ENCODE results near the gene PPP4R3C. TPM values are rescaled to one million over a fixed set of nuclear protein-coding genes. Genes with fewer than 3 reads are reported as not detected.
"Not testable (repeated sequence)": the region's sequence is repeated elsewhere in the genome, so short reads cannot be mapped to it uniquely, and the experiment has no call there.

Gene PPP4R3C
- total RNA-seq (2014; rRNA removed; shearing (Covaris generic)) = not detected in 2 replicates

DNA sequence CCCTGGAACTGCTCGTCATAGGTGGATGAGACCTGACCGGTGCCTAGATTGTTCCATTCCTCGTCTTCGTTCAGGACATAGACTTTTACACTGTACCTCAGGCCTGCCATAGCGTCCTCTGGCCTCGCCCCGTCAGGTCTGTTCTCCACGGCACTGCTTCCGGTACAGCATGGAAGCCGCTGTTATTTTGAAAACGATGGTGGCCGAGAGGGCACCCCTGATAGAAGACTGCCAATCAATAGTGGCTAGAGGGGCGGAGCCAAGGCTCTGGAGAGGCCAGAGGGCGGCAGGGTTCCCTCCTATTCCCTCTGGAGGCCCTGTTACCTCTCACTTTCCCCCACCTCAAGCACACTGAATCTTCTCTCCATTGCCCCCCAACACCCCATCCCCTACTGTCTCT is at the start of gene PPP4R3C:
Gene PPP4R3C (minus strand): TSS at position 155 of the 400 bp plus-strand sequence. CDS start 45 bp downstream, at position 110.
- no peak for DNase-seq (ENCODE audit: low spot score)

DNA sequence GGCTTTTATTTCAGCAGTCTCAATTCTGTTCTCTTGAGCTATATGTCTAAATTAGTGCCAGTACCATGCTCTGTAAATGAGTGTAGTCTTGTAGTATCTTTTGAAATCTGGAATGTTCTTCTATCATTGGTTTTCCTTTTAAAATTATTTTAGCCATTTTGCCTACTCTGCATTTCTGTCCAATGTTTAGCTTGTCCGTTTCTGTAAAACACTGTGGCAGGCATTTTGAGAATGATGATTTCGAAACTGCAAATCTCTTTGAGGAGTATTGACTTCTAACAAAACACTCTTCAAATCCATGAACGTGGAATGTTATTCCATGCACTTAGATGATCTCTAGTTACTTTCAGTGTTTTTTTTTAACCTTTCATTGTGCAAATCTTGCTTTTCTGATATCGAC is 28.3 kb upstream of the PPP4R3C start:
- DNase-seq (ENCODE audit: low spot score) = no peak

DNA sequence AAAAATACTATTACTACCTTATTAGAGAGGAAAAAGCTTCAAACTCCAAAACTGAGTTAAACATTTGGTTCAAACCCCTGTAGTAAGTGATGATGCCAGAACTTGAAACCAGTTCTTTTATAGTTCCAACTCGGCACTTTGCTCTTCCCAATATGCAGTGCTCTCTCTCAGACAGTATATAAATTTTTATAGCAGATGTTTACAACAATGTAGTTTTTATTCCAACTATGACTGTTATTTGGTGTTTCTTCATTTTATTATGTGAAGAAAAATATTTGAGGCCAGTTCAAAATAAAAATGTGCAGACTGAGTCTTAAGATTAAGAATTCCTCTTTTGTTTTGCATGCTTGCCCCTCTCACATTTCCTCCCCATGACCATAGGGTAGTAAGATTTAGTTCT is 2.9 kb upstream of the PPP4R3C start:
- no peak for DNase-seq (ENCODE audit: low spot score)

DNA sequence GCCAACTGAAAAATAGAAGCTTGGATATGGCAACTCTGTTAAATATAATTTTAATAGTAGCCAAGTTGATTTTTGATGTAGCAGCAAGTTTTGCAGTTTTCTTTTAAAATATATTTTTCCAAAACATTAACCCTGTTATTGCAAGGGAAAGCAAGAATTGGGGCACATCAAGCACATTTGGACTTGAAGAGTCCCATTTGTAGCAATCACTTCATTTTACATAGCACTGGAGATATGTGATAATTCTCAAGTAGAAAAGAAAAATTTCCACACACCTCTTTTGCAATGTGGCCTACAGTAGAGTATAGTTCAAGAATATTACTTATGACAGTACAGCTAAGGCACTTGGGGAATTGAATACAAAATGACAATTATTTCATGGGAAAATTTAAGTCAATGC is 1.9 kb upstream of the PPP4R3C start:
- no peak for DNase-seq (ENCODE audit: low spot score)

DNA sequence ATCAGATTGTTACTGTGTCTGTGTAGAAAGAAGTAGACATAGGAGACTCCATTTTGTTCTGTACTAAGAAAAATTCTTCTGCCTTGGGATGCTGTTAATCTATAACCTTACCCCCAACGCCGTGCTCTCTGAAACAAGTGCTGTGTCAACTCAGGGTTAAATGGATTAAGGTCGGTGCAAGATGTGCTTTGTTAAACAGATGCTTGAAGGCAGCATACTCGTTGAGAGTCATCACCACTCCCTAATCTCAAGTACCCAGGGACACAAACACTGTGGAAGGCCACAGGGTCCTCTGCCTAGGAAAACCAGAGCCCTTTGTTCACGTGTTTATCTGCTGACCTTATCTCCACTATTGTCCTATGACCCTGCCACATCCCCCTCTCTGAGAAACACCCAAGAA is 4.0 kb downstream of the PPP4R3C start:
- not testable (repeated sequence) for DNase-seq (ENCODE audit: low spot score)

DNA sequence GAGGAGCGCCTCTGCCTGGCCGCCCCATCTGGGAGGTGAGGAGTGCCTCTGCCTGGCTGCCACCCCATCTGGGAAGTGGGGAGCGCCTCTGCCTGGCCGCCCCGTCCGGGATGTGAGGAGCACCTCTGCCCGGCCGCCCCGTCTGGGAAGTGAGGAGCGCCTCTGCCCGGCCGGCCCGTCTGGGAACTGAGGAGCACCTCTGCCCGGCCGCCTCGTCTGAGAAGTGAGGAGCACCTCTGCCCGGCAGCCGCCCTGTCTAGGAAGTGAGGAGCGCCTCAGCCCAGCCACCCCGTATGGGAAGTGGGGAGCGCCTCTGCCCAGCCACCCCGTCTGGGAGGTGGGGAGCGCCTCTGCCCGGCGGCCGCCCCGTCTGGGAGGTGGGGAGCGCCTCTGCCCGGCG is 4.6 kb downstream of the PPP4R3C start:
- not testable (repeated sequence) for DNase-seq (ENCODE audit: low spot score)

DNA sequence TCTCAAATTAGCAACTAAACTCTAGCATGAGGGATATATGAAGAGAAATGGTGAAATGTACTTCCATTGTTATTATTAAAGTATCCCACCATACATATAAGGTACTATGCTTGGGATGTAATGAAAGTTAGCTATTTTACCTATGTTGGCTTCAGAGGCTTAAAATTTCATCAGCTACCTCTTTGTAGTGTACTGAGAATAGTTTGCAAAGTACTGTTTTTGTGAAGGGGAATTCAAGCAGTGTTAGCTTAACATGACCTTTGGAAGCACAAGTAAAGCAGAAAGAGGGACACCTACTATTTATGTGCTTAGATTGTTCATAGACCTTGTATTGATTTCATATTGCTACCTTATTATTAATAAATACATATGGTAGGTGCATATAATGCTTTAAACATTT is 11.8 kb downstream of the PPP4R3C start:
- DNase-seq (ENCODE audit: low spot score) = no peak

GRCh38 chrX:27446423-27446822 is 16.7 kb downstream of the PPP4R3C start:
- no peak for DNase-seq (ENCODE audit: low spot score)

- no peak for DNase-seq (ENCODE audit: low spot score)
Measured at GRCh38 chrX:27445438-27445837, 17.7 kb downstream of the PPP4R3C start.

DNA sequence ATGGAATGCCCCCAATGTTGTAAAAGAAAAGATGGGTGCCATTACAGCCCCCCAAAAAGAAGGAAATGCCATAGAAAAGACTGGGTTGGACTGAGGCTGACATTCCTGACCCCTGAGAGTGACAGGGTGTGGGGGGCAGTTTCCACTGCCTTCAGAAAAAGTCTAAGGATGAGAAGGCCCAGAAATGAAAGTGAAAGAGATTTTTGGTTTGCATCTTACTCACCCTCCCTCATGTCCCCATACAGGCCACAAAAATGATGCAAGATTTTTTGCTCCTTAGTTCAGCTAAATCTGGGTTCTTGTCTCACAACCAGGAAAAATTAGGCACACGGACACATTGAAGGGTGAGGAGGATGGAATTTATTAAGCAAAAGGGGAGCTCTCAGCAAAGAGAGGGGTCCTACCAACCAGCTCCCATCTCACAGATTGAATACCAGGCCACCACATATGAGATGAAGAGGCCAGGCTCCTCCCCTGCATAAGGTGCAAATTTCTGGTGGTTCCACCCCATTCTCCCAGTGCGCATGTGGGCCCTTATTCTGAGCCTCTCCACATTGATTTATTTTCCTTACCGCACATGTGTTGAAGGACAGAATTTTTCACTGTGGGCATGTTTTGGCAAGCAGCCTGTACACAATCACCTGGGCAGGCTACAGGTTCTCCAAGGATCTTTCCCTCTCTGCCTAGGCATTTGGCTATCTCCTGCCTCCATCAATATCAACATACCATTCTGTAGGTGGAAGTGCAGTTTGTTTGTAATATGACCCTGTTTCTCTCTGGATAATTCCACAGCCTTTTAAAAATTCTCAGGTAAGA is 18.8 kb downstream of the PPP4R3C start:
- no peak for DNase-seq (ENCODE audit: low spot score)

DNA sequence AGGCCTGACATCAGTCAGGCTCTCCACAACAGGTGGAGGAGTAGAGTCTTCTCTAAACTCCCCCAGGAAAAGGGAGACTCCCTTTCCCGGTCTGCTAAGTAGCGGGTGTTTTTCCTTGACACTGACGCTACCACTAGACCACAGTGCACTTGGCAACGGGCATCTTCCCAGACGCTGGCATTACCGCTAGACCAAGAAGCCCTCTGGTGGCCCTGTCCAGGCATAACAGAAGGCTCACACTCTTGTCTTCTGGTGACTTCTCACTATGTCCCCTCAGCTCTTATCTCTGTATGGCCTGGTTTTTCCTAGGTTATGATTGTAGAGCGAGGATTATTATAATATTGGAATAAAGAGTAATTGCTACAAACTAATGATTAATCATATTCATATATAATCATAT is 20.7 kb downstream of the PPP4R3C start:
- DNase-seq (ENCODE audit: low spot score) = not testable (repeated sequence)

GRCh38 chrX:27439771-27440170 is 23.4 kb downstream of the PPP4R3C start:
- no peak for DNase-seq (ENCODE audit: low spot score)

- DNase-seq (ENCODE audit: low spot score) = no peak
Measured at GRCh38 chrX:27438937-27439336, 24.2 kb downstream of the PPP4R3C start.

GRCh38 chrX:27435031-27435430 is 28.1 kb downstream of the PPP4R3C start:
- no peak for DNase-seq (ENCODE audit: low spot score)

Other genes starting within 250 kb of the PPP4R3C start
- not detected in 2 replicates for gene DCAF8L2, start 127.0 kb upstream of the PPP4R3C start, total RNA-seq (2014; rRNA removed; shearing (Covaris generic))

Measured in A172 (cell line).